RWPE2 (cell line): ENCODE results near the gene SMIM35.
A peak's percentile ranks its signal among the peaks of the same experiment; 100 is the strongest.

Source experiments
- ATAC-seq: fragments of 200-7000 bp; cut with Tn5 transposase; 3 replicates; pipeline ENCODE4 v1.9.1; 2021; ENCODE audit warnings: low read depth
- DNase-seq: peaks from one replicate; pipeline ENCODE4 v3.0.0-alpha.2; 2020; ENCODE audit warnings: low spot score
- H3K27ac ChIP-seq: fragments of 450-650 bp; 2 replicates; pipeline ENCODE4 v1.5.1; 2017; ENCODE audit warnings: mild to moderate bottlenecking; ENCODE audit not compliant: poor library complexity, severe bottlenecking
- H3K27me3 ChIP-seq: fragments of 250-450 bp; sonication (Bioruptor Pico); 2 replicates; pipeline ENCODE4 v1.5.1; 2021; ENCODE audit warnings: mild to moderate bottlenecking, moderate library complexity; ENCODE audit not compliant: insufficient read depth, poor library complexity, severe bottlenecking
- H3K36me3 ChIP-seq: fragments of 250-450 bp; sonication (Bioruptor Pico); 2 replicates; pipeline ENCODE4 v1.5.1; 2020; ENCODE audit warnings: low read depth, mild to moderate bottlenecking, moderate library complexity
- H3K4me1 ChIP-seq: fragments of 250-450 bp; sonication (Bioruptor Pico); 2 replicates; pipeline ENCODE4 v1.5.1; 2021; ENCODE audit warnings: mild to moderate bottlenecking, moderate library complexity; ENCODE audit not compliant: insufficient read depth, poor library complexity, severe bottlenecking
- H3K4me3 ChIP-seq: fragments of 250-450 bp; sonication (Bioruptor Pico); 2 replicates; pipeline ENCODE4 v1.5.1; 2021; ENCODE audit warnings: mild to moderate bottlenecking, moderate library complexity; ENCODE audit not compliant: severe bottlenecking
- H3K9me3 ChIP-seq: fragments of 250-450 bp; sonication (Bioruptor Pico); 2 replicates; pipeline ENCODE4 v1.5.1; 2021; ENCODE audit warnings: mild to moderate bottlenecking, moderate library complexity; ENCODE audit not compliant: severe bottlenecking
- TF ChIP-seq, protein P1 (sequence below): fragments of 450-650 bp; IDR thresholded peaks from one replicate; pipeline ENCODE4 v1.5.1; 2017; ENCODE audit warnings: mild to moderate bottlenecking, moderate library complexity; ENCODE audit not compliant: poor library complexity, severe bottlenecking

SMIM35 gene

DNA sequence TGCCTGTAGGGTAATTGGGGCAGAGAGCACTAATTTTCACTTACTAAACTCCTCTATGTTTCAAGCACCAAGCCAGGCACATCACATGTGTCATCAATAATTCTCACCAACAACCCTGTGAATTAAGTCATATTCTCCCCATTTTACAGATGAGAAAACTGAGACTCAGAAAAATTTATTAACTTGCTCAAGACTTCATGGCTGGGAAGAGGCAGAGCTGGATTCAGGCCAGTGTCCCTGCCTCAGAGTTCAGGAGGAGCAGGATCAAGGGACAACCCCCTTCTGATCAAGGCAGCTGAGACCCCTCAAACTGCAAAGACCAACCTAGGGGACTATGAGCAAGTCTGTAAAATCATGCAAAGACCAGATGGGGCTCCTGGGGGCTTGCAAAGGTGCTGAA, 2.1 kb downstream of the SMIM35 start:
- Histone ChIP-seq H3K4me1 (peaks cover 8% of the 10 kb centered on the region), H3K9me3 (no peaks in the 10 kb centered on the region), H3K27ac (no peak overlapping the region), H3K36me3 (no peaks in the 10 kb centered on the region), H3K4me3 (no peak overlapping the region), H3K27me3 (no peaks in the 10 kb centered on the region)
- TF ChIP-seq, protein P1, sequence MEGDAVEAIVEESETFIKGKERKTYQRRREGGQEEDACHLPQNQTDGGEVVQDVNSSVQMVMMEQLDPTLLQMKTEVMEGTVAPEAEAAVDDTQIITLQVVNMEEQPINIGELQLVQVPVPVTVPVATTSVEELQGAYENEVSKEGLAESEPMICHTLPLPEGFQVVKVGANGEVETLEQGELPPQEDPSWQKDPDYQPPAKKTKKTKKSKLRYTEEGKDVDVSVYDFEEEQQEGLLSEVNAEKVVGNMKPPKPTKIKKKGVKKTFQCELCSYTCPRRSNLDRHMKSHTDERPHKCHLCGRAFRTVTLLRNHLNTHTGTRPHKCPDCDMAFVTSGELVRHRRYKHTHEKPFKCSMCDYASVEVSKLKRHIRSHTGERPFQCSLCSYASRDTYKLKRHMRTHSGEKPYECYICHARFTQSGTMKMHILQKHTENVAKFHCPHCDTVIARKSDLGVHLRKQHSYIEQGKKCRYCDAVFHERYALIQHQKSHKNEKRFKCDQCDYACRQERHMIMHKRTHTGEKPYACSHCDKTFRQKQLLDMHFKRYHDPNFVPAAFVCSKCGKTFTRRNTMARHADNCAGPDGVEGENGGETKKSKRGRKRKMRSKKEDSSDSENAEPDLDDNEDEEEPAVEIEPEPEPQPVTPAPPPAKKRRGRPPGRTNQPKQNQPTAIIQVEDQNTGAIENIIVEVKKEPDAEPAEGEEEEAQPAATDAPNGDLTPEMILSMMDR = no peak
- DNase-seq = no peak
- no peak for ATAC-seq

DNA sequence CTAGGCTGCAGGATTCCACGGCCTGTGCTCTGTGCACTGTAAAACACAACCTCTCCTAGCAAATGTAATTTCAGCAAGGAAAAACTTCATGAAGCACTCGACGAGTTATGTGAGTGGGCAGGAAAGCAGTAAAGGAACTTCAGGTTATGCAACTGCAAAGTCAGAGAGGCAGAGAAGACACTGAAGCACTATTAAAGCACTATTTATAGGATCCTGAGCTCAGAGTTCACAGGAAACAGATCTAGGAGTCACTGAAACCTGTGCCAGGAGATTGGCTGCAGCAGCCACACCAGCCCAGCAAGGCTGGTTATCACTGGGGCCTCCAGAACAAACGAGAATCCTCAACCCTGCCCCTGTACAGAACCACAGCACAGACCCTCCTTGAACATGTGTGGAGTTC, 2.5 kb downstream of the SMIM35 start:
- no peak overlapping the region for H3K27ac ChIP-seq
- H3K4me1 ChIP-seq = peaks cover 8% of the 10 kb centered on the region
- TF ChIP-seq, protein P1 = no peak
- no peak for DNase-seq
- ATAC-seq = peak; percentile 77
- H3K36me3 ChIP-seq = no peaks in the 10 kb centered on the region
- no peaks in the 10 kb centered on the region for H3K27me3 ChIP-seq
- no peak overlapping the region for H3K4me3 ChIP-seq
- no peaks in the 10 kb centered on the region for H3K9me3 ChIP-seq

DNA sequence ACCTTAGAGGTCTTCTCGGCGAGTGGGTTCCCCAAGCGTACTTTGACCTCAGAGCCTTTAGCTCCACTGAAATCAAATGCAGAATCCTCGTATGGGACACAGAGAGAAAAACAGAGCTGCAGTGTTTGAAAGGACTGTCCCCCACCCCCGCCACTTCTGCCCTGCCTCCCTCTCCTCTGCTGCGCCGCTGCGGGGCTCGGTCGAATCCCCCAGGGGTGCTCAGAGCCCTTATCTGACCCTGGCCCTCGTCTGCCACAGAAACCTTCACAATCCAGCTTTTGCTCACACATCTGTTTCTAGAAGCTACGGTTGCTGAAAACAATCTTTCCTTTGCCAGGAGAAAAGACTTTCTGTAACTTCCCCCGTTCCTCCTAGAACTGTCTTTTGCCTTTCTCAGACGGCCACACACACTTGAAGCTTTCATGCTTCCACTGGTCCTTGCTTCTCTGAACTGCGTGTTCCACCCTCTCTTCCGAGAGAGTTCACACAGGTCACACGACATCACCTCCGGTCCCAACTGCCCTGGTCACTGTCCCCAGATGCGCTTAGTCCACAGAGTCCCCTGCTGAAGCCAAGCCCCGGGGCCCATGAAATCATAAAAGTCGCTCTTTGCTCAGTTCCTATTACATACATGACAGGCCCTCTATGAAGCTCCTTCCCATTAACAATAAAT, 3.7 kb downstream of the SMIM35 start:
- no peak overlapping the region for H3K4me3 ChIP-seq
- no peak overlapping the region for H3K27ac ChIP-seq
- no peaks in the 10 kb centered on the region for H3K27me3 ChIP-seq
- TF ChIP-seq, protein P1 = no peak
- no peaks in the 10 kb centered on the region for H3K36me3 ChIP-seq
- DNase-seq (no peak), ATAC-seq (no peak)
- peaks cover 8% of the 10 kb centered on the region for H3K4me1 ChIP-seq
- no peaks in the 10 kb centered on the region for H3K9me3 ChIP-seq

DNA sequence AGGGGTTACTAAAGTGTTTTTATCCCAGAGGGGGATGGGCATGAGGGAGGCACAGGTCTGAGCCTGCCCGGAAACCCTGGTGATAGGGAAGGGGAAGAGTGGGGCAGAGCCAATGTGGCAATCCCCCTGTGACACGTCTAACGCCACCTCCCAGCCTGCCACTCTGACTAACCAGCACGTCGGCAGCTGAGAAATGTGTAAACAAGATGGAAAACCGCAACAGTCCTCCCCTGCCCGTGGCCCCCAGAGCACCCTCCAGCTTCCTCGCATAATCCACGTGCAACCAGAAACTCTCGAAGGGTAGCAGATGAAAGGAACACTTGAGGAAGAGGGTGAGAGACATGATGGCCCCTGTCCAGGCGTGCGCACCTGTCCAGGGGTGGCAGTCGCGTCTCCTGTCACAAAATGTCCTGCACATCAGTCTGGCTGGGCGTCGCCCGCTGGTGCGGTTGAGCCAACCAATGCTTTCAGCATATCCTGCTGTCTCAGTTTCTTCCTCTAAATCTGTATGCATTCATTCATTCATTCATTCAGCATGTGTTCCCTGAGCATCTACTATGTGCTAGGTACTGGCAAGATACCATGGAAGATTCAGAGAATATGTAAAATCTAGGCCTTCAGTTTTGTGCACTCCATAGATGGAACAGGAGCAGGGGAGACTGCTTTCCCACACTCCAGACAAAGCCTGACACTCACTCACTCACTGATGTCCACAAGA, 5.4 kb downstream of the SMIM35 start:
- Histone ChIP-seq H3K27me3 (no peaks in the 10 kb centered on the region), H3K9me3 (no peaks in the 10 kb centered on the region), H3K27ac (no peak overlapping the region), H3K4me1 (peaks cover 19% of the 10 kb centered on the region), H3K4me3 (no peak overlapping the region), H3K36me3 (no peaks in the 10 kb centered on the region)
- TF ChIP-seq, protein P1 = no peak
- no peak for DNase-seq
- peak; percentile 24 for ATAC-seq

DNA sequence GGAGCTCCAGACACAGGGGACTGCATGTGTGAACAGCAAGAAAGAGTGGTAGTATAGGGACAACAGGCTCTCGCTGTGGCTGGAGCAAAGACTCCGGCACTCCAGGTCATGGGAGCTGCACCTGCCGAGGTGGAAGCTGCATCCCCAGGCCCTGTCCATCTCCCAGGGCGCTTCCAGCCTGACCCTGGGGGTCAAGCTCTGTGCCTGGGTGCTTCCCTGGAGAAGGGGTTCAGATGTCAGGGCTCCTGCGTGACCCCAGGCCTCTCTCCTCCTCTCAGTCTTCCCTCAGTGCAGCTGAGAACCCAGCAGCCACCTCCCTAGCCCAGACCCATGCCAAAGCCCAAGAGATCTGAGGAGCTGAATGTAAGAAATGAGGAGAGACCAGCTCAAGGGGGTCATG, 6.5 kb downstream of the SMIM35 start:
- DNase-seq (no peak), ATAC-seq (no peak)
- no peaks in the 10 kb centered on the region for H3K27me3 ChIP-seq
- H3K36me3 ChIP-seq = no peaks in the 10 kb centered on the region
- no peak overlapping the region for H3K4me3 ChIP-seq
- H3K9me3 ChIP-seq = no peaks in the 10 kb centered on the region
- TF ChIP-seq, protein P1 = no peak
- peaks cover 30% of the 10 kb centered on the region for H3K4me1 ChIP-seq
- no peak overlapping the region for H3K27ac ChIP-seq
